NAMALWA (cell line): ENCODE measurements around the gene WNT5A.

Experiments
- DNase-seq: peaks from one replicate; pipeline ENCODE4 v3.0.0-alpha.2; 2015; ENCODE audit warnings: low spot score

WNT5A gene

GRCh38 chr3:55446850-55447249 lies 40.3 kb downstream of the WNT5A start:
- DNase-seq, result no peak

DNA sequence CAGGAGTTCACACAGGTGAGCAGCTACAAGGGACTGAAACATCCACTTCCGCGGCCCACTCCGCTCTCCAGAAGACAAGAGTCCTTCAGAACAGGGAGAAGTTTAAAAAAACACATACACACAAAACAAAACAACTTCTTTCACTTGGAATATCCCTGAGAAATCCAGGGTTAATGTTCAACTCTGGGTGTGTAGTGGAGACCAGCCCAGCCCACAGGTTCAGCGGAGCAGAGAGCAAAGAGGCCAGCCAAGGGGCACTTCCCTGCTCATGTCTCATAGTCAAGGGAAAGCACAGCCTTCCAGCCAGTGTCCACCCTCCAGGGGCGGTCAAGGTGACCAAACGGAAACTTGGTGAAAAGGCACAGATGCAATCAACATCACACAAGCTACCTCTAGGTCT lies 41.6 kb downstream of the WNT5A start:
- DNase-seq, result no peak

- DNase-seq, result no peak
These were observed 43.8 kb downstream of the WNT5A start for GRCh38 chr3:55443346-55443745.

DNA sequence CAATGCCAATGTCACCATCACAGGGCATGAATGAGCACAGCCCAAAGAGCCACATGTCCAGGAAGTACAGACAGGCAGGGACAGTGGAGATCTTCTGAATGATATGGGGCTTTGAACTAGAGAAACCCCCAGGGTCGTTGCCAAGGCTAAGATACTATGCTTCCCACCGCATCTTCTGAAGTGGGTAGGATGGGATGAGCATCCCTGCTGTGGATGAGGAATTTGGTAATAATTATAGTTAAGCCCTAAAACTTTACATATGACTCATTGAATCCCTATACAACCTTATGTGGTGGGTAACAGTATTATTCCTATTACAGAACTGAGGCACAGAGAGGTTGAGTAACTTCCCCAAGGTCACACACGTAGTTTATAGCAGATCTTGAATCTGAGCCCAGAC lies 44.2 kb downstream of the WNT5A start:
- DNase-seq, result no peak

GRCh38 chr3:55441499-55441898 lies 45.6 kb downstream of the WNT5A start:
- DNase-seq, result no peak

GRCh38 chr3:55440104-55440708 lies 46.9 kb downstream of the WNT5A start:
- DNase-seq, result no peak

DNA sequence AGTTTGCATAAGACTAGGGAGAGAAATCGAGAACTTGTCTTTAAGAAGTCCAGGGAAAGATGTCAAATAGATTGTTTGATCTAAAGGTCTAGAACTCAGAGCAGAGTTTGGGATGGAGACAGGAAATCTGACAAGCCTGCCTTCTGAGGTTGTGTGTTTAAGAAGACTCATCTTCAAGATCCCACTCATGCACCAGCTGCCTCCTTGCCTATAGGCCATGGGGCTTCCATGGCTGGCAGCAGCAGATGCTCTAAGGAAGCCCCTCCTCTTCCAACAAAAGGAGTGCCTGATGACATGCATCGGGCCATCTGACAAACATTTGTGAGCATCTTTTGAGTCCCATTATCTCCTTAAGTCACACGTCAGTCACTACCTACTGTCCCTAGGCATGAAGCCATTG lies 47.4 kb downstream of the WNT5A start:
- no peak for DNase-seq

GRCh38 chr3:55436644-55437043 lies 50.5 kb downstream of the WNT5A start:
- no peak for DNase-seq

DNA sequence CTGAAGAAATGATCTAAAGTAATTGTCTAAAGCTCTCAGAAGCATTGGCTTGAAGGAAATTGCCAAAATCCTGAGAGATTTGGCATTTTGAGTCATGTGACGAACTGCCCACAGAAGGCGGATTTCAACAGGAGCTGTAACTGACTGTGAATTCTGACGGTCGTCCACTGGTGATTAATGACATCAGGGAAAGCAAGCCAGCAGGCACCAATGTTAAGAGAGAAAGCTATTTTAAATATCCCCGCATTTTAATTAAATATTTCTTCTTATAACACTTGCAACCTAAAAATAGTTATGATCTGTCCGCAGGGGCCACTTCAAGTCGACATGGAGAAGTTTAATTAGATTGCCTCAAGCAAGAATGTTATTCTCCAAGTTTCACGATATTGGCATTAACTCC lies 51.6 kb downstream of the WNT5A start:
- DNase-seq, result no peak

DNA sequence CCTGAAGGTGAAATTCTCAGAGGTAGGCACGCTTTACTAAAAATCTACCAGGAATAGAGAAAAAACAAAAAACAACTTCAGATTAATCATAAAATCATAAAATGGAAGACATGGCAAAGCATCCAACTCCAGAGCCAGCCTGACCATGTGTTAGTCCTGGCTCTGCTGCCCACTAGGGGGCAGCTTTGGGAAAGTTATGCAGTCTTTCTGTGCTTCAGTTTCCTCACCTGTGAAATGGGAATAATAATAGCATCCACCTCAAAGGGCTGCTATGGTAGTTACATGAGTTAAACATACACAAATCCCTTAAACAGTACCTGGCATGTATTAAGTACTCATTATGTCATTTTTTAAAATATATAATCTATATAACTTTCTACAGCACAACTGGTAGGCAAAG lies 52.3 kb downstream of the WNT5A start:
- DNase-seq, result peak; percentile 52

DNA sequence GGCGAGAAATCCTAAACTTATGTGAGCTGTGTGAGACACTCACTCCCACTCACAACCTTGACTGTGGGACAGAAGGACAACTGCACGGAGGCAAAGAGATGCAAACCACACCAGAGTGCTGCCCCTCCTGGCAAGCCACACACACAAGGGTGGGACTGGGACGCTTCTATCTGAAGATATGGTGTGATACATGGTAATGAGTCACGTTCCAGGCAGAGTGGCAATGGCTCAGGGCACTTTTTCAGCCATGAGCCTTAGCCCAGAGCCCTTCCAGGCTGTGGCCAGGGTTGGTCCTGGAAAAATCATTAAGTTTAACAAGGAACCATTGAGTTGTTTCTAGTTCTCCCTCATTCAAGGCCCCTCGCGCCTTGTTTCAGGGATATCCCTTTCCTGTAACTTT lies 56.1 kb downstream of the WNT5A start:
- no peak for DNase-seq

DNA sequence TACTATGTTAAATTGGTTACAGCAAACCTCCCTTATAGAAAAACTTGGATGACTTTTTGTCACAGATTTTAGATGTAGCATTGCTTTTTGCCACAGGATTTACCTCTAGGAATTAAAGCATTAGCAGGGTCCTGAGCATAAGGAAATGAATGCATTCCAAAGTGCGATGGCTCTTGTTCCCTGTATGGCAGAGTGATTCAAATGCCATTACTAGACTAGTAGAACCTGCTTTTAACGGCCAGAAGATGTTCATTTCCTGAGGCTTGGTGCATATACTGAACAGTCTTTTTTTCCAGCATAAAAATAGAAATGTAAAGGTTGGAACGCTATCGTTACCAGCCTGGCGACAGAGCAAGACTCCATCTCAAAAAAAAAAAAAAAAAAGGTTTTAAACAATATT lies 59.4 kb downstream of the WNT5A start:
- DNase-seq, result no peak

DNA sequence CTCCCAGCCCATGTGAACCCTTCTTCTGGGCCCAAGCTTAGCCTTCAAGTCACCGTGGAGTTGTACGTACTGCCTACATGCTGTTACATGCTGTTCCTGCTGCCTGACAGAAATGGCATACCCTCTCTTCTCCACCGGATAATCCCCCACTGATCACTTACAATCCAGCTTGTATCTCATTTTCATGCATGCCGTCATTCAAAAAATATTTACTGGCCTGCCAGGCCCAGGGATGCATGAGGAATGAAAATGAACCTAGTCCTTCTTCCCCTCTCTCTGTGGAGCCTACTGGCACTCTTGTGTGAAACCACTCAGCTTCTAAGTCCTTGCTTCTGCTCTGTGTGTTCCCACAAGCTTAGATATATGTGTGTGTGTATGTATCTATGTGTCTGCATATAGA lies 60.6 kb downstream of the WNT5A start:
- DNase-seq, result no peak

DNA sequence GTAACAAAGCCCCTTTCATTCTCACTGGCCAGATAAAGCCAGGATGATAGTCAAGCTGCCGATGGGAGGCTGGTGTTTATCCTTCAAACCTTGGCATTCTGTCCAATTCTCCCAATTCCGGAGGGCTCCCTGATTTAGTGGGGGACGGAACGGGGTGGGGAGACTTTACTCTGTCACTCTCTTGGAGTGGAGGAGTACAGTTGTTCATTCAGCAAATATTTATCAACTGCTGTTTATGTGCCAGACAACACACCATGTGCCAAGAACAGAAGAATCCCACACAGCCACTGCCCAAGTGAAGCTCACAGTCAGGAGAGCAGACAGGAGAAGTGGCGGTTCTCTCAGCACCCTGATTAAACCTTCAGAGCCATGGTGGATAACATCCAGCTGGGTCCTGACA lies 63.3 kb downstream of the WNT5A start:
- no peak for DNase-seq

GRCh38 chr3:55417211-55417610 lies 69.9 kb downstream of the WNT5A start:
- DNase-seq, result no peak

GRCh38 chr3:55416331-55416821 lies 70.7 kb downstream of the WNT5A start:
- DNase-seq, result no peak
